ENCODE data around the gene TTLL5. TPM values are rescaled to one million over a fixed set of nuclear protein-coding genes. Genes with fewer than 3 reads are reported as not detected.

TTLL5 gene
- total and polyA plus RNA-seq, 2 of the 4 experiments (the other 2 are of a cell fraction) = 11.9 to 16.7 TPM

- H3K14ac ChIP-seq (replicated peaks; ENCODE audit: low read depth, low read length) = no peak overlapping the region
- in situ Hi-C loops (cut with MboI; ENCODE audit: low sequenced_read_pairs) = no loop called here
- dilution Hi-C loops (cut with HindIII; ENCODE audit: low sequenced_read_pairs, unreplicated experiment) = no loop called here
- H2AK5ac ChIP-seq (ENCODE audit: low read depth, low read length) = no peak overlapping the region
- H2BK120ac ChIP-seq (ENCODE audit: low read depth, low read length) = no peak overlapping the region
- CTCF ChIA-PET = interaction anchor here (1.3 kb wide), 1 partner anchor 22 kb away, joined by 3 read pairs; no protein-coding TSS in a partner anchor
- no peak overlapping the region for H3K18ac ChIP-seq (ENCODE audit: low read depth, low read length)
- intact Hi-C loops (cut with micrococcal nuclease) = no loop called here
- H3K79me1 ChIP-seq (ENCODE audit: low read depth in 1 of 2, low read length in 2 of 2) = no peaks in the 10 kb centered on the region
- H2BK5ac ChIP-seq (ENCODE audit: low read depth, low read length, poor library complexity, severe bottlenecking) = no peak overlapping the region
- no peak overlapping the region for H3K4ac ChIP-seq (ENCODE audit: low read depth, low read length)
- H4K5ac ChIP-seq (ENCODE audit: low read depth, low read length) = no peak overlapping the region
- no peaks in the 10 kb centered on the region for H3K36me3 ChIP-seq (ENCODE audit: control insufficient read depth, insufficient read depth, low read length)
- POLR2A ChIA-PET (ENCODE audit: unreplicated experiment) = interaction anchor here (0.6 kb wide), 1 partner anchor 12 kb away, joined by 4 read pairs; no protein-coding TSS in a partner anchor
- no peak overlapping the region for H3K4me2 ChIP-seq (ENCODE audit: low read depth, low read length)
- no peak overlapping the region for H4K8ac ChIP-seq (ENCODE audit: low read depth in 2 of 2, low read length in 2 of 2)
- no TSS peak for BruUV-seq (replicated peaks)
- no peak overlapping the region for H2BK20ac ChIP-seq (ENCODE audit: low read depth, low read length)
- no peak overlapping the region for H2AFZ ChIP-seq (replicated peaks; ENCODE audit: low read length, poor library complexity)
- no peak overlapping the region for H3K56ac ChIP-seq (ENCODE audit: extremely low read depth, insufficient read depth, low read length)
- no peaks in the 10 kb centered on the region for H3K4me1 ChIP-seq (ENCODE audit: control insufficient read depth, insufficient read depth, low read length)
- TF ChIP-seq BHLHE40 (IDR thresholded peaks at IDR 0.05; ENCODE audit: low read depth, low read length) (no peak), USF2 (IDR thresholded peaks at IDR 0.05; ENCODE audit: low read depth, low read length) (no peak), MAZ (IDR thresholded peaks at IDR 0.05; ENCODE audit: borderline replicate concordance, low read depth, low read length) (no peak), CEBPB (IDR thresholded peaks at IDR 0.05; ENCODE audit: low read depth, low read length) (no peak), POLR2A (IDR thresholded peaks at IDR 0.05; ENCODE audit: low read depth, low read length) (no peak), RAD21 (IDR thresholded peaks at IDR 0.05; ENCODE audit: low read length) (no peak), ELK1 (IDR thresholded peaks at IDR 0.05; ENCODE audit: borderline replicate concordance, low read depth, low read length) (no peak), FOS (IDR thresholded peaks at IDR 0.05; ENCODE audit: low read depth, low read length) (no peak), SMC3 (IDR thresholded peaks at IDR 0.05; ENCODE audit: low read depth, low read length) (no peak), MXI1 (IDR thresholded peaks at IDR 0.05; ENCODE audit: borderline replicate concordance, low read depth, low read length) (no peak)
- no peak overlapping the region for H4K91ac ChIP-seq (ENCODE audit: insufficient read depth, low read depth, low read length)
- no peak overlapping the region for H2AK9ac ChIP-seq (replicated peaks; ENCODE audit: low read depth, low read length, poor library complexity)
- H3K23ac ChIP-seq (ENCODE audit: low read depth, low read length) = no peak overlapping the region
- H3K9me3 ChIP-seq (ENCODE audit: control insufficient read depth, insufficient read depth, low read length) = no peaks in the 10 kb centered on the region
- H3K9me1 ChIP-seq (ENCODE audit: insufficient read depth, low read length) = no peaks in the 10 kb centered on the region
- ATAC-seq (ENCODE audit: low read depth) (no peak), DNase-seq (no peak)
- no peak overlapping the region for H3K4me3 ChIP-seq (ENCODE audit: insufficient read depth, low read depth, low read length)
- no peak overlapping the region for H3K9ac ChIP-seq (ENCODE audit: low read depth, low read length)
- no CpG with 5 or more reads among the region's 1 CpG for WGBS, 2 experiments (ENCODE audit: extremely low coverage in 2 of 2, insufficient read length in 1 of 2)
- H3K27me3 ChIP-seq (ENCODE audit: control insufficient read depth, insufficient read depth, low read length) = no peaks in the 10 kb centered on the region
- no peak overlapping the region for H2BK15ac ChIP-seq (ENCODE audit: low read depth, low read length)
- no peak overlapping the region for H3K27ac ChIP-seq (ENCODE audit: insufficient read depth, low read length)
- no peaks in the 10 kb centered on the region for H4K20me1 ChIP-seq (ENCODE audit: insufficient read depth, low read length)
Observed at GRCh38 chr14:75939200-75939599, 278.2 kb downstream of the TTLL5 start.
